GM12891 (cell line): ENCODE data around the gene PRND.

ENCODE experiments used
- POLR2A ChIP-seq: IDR thresholded peaks from 2 replicates; pipeline ENCODE4 v1.6.1; 2011; ENCODE audit warnings: low read depth, low read length, control low read depth
- POLR2AphosphoS5 ChIP-seq: IDR thresholded peaks from 2 replicates; pipeline ENCODE4 v1.6.1; 2011; ENCODE audit warnings: low read depth, low read length, control low read depth
- POU2F2 ChIP-seq: IDR thresholded peaks from 2 replicates; pipeline ENCODE4 v1.6.1; 2011; ENCODE audit warnings: low read depth, mild to moderate bottlenecking, control low read depth, low read length, moderate library complexity
- TAF1 ChIP-seq: IDR thresholded peaks from 2 replicates; pipeline ENCODE4 v1.6.1; 2011; ENCODE audit warnings: low read depth, low read length, control low read depth

DNA sequence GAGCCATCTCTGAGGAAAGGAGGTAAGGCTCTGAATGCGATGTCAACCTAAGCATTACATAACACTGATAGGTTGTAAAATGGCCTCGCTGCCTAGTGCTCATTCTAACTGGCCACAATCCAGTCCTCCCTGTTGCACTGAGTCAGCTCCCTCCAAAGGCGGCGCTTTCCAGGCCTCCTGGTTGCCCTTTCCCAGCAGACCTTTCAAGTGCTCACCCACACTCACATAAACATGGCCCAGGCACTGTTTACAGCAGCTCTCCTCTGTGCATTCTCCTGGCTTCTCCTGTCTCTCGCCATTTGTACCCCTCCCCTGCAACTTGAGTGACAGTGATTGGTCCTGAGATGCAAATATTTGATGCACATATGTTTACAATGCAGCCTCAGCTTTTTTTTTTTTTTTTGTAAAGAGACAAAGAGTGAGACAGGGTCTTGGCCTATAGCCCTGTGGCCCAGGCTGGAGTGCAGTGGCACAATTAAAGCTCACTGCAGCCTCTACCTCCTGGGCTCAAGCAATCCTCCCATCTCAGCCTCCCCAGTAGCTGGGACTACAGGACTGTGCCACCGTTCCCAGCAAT lies 36.8 kb upstream of the PRND start:
- TF ChIP-seq POLR2A (no peak), POLR2AphosphoS5 (no peak), TAF1 (no peak), POU2F2 (no peak)
